B cell (primary cell): ENCODE measurements around the gene PRKN. TPM values are rescaled to one million over a fixed set of nuclear protein-coding genes. Genes with fewer than 3 reads are reported as not detected.

ENCODE experiments used
- ATAC-seq: fragments of 200-7000 bp; cut with Tn5 transposase; one replicate; pipeline ENCODE4 v1.10.0; 2021; ENCODE audit warnings: low read depth, mild to moderate bottlenecking, moderate number of reproducible peaks, moderate library complexity
- CTCF ChIA-PET: fragments of 350-600 bp; sonication (Branson Sonifier 250); formaldehyde crosslinking; loops from one replicate; lab custom pipeline; 2021; ENCODE audit warnings: antibody characterized with exemption, inconsistent platforms; lab: Charles Lee
- POLR2A ChIA-PET: fragments of 350-600 bp; sonication (Branson Sonifier 250); formaldehyde crosslinking; loops from one replicate; lab custom pipeline; 2021; ENCODE audit warnings: antibody characterized with exemption; lab: Charles Lee
- DNase-seq: peaks from one replicate; pipeline ENCODE4 v3.0.0; 2013
- H2AFZ ChIP-seq: 2 replicates; pipeline ENCODE4 v1.6.1; 2012; ENCODE audit warnings: mild to moderate bottlenecking, low read depth, low read length; ENCODE audit not compliant: insufficient read depth, poor library complexity, severe bottlenecking
- H3K27ac ChIP-seq, 2 donors: 1 replicate in 1 of 2; 2 replicates in 1 of 2; pipeline ENCODE4 v1.5.1; 2012 to 2013; ENCODE audit warnings: low read length in 2 of 2, mild to moderate bottlenecking in 2 of 2, moderate library complexity in 1 of 2
- H3K27me3 ChIP-seq, 4 experiments: fragments of 200-600 bp in 1 of 4; sonication (generic) in 1 of 4; replicated peaks in 1 of 4; 1 replicate in 2 of 4; 2 replicates in 2 of 4; pipeline versions ENCODE4 v1.6.1 to v1.7.0; 2013 to 2016; ENCODE audit warnings: low read length in 3 of 4, mild to moderate bottlenecking in 2 of 4, mixed read lengths in 1 of 4, moderate library complexity in 1 of 4; ENCODE audit not compliant: insufficient read depth in 4 of 4, control insufficient read depth in 3 of 4; ENCODE audit errors: control extremely low read depth in 1 of 4
- H3K36me3 ChIP-seq, 2 experiments: replicated peaks in 1 of 2; 1 replicate in 1 of 2; 2 replicates in 1 of 2; pipeline versions ENCODE4 v1.6.1 to v1.7.1; 2013; ENCODE audit warnings: low read length in 1 of 2; ENCODE audit not compliant: insufficient read depth in 2 of 2, control insufficient read depth in 1 of 2; ENCODE audit errors: control extremely low read depth in 1 of 2, extremely low read depth in 1 of 2
- H3K4me1 ChIP-seq, 2 donors: fragments of 200-600 bp in 1 of 2; sonication (generic) in 1 of 2; 1 replicate in 1 of 2; 2 replicates in 1 of 2; pipeline versions ENCODE4 v1.5.1 to v1.6.1; 2013 to 2017; ENCODE audit warnings: low read length in 2 of 2; ENCODE audit not compliant: control insufficient read depth in 2 of 2, insufficient read depth in 2 of 2
- H3K4me2 ChIP-seq: replicated peaks from 2 replicates; pipeline ENCODE3; 2012; ENCODE audit warnings: mild to moderate bottlenecking, low read depth, low read length; ENCODE audit not compliant: poor library complexity, severe bottlenecking
- H3K4me3 ChIP-seq, 5 experiments: fragments of 200-600 bp in 1 of 5; sonication (generic) in 1 of 5; 1 replicate in 3 of 5; 2 replicates in 2 of 5; pipeline versions ENCODE4 v1.5.1 to v1.7.0; 2011 to 2016; ENCODE audit warnings: low read length in 4 of 5, mild to moderate bottlenecking in 4 of 5, low read depth in 2 of 5, control low read depth in 1 of 5, moderate library complexity in 1 of 5; ENCODE audit not compliant: insufficient read depth in 1 of 5; ENCODE audit errors: control extremely low read depth in 1 of 5, extremely low read depth in 1 of 5
- H3K79me2 ChIP-seq: fragments of 200-600 bp; sonication (generic); one replicate; pipeline ENCODE4 v1.6.0; 2016; ENCODE audit warnings: low read length; ENCODE audit not compliant: control insufficient read depth, insufficient read depth
- H3K9ac ChIP-seq: fragments of 200-600 bp; sonication (generic); 2 replicates; pipeline ENCODE4 v1.6.1; 2017; ENCODE audit warnings: mild to moderate bottlenecking, low read length, moderate library complexity
- H3K9me3 ChIP-seq, 3 donors: one replicate each; pipeline versions ENCODE4 v1.6.1 to v1.7.1; 2013; ENCODE audit warnings: low read length in 2 of 3; ENCODE audit not compliant: control insufficient read depth in 2 of 3, insufficient read depth in 1 of 3; ENCODE audit errors: control extremely low read depth in 1 of 3
- H4K20me1 ChIP-seq: 2 replicates; pipeline ENCODE4 v1.6.0; 2012; ENCODE audit warnings: mild to moderate bottlenecking, low read length; ENCODE audit not compliant: insufficient read depth, control insufficient read depth, poor library complexity, severe bottlenecking
- H3K27ac Mint-ChIP-seq: one replicate; pipeline ENCODE4 v1.8.0; 2021; ENCODE audit warnings: mixed read lengths
- H3K27me3 Mint-ChIP-seq: one replicate; pipeline ENCODE4 v1.8.0; 2021; ENCODE audit warnings: mixed read lengths
- H3K4me1 Mint-ChIP-seq: one replicate; pipeline ENCODE4 v1.8.0; 2021; ENCODE audit warnings: mixed read lengths
- H3K4me3 Mint-ChIP-seq: one replicate; pipeline ENCODE4 v1.8.0; 2021; ENCODE audit warnings: mixed read lengths
- H3K9me3 Mint-ChIP-seq: one replicate; pipeline ENCODE4 v1.8.0; 2022; ENCODE audit warnings: mixed read lengths; ENCODE audit not compliant: insufficient read depth
- CTCF ChIP-seq: fragments of 200-600 bp; IDR thresholded peaks from one replicate; pipeline ENCODE4 v1.8.0; 2022; ENCODE audit warnings: antibody characterized with exemption, mild to moderate bottlenecking
- EZH2 ChIP-seq: IDR thresholded peaks from 2 replicates; pipeline ENCODE4 v1.6.1; 2012; ENCODE audit warnings: borderline replicate concordance, low read depth, mild to moderate bottlenecking, moderate library complexity, low read length; ENCODE audit not compliant: insufficient read depth, poor library complexity, severe bottlenecking
- WGBS: methylation state at CpG from one replicate; pipeline ENCODE4 v1.1.5; 2013; ENCODE audit warnings: missing lambda C conversion rate; ENCODE audit not compliant: insufficient coverage; 5-methylcytosine and 5-hydroxymethylcytosine counted together
- intact Hi-C: fragments of 100-400 bp; cut with micrococcal nuclease; formaldehyde crosslinking; loops from one replicate; pipeline ENCODE4 v1.10.0; 2022
- polyA plus RNA-seq: library from polyadenylated mRNA; depleted of rRNA; stranded (reverse); fragments of >200 nt; gene quantifications from 2 replicates; pipeline ENCODE4 v1.2.3, GENCODE V29; 2012
- total RNA-seq, 2 donors: library from RNA; stranded (reverse); fragments of 120-200 nt in 1 of 2; gene quantifications; 1 replicate in 1 of 2; 2 replicates in 1 of 2; pipeline versions ENCODE4 v1.2.3 to v1.2.4, GENCODE V29; 2013 to 2022

PRKN gene
- total and polyA plus RNA-seq, 2 donors (not counting 1 experiment from before 2014, with no cell fraction given): 1.6 to 6.2 TPM

- CTCF ChIA-PET: no interaction called here
- no peak for DNase-seq
- no peak for ATAC-seq
- Histone ChIP-seq H2AFZ (no peak overlapping the region), H4K20me1 (no peaks in the 10 kb centered on the region), H3K79me2 (no peaks in the 10 kb centered on the region), H3K4me2 (no peak overlapping the region), H3K27ac (no peak overlapping the region), H3K27me3 (no peaks in the 10 kb centered on the region), H3K9me3 (peaks cover 0 to 4% (median 0%) of the 10 kb centered on the region in 3 donors), H3K36me3 (no peaks in the 10 kb centered on the region), H3K4me3 (no peak overlapping the region), H3K4me1 (no peaks in the 10 kb centered on the region), H3K9ac (no peak overlapping the region)
- Mint-ChIP-seq H3K9me3 (no peaks in the 10 kb centered on the region), H3K27ac (no peak overlapping the region), H3K27me3 (no peaks in the 10 kb centered on the region), H3K4me3 (no peak overlapping the region), H3K4me1 (no peaks in the 10 kb centered on the region)
- POLR2A ChIA-PET: no interaction called here
- TF ChIP-seq CTCF: no peak
- no peak for TF ChIP-seq EZH2
- intact Hi-C loops: no loop called here
- no CpG with 5 or more reads among the region's 4 CpGs for WGBS
Measured at GRCh38 chr6:161453558-161453957, 1274.0 kb downstream of the PRKN start.

DNA sequence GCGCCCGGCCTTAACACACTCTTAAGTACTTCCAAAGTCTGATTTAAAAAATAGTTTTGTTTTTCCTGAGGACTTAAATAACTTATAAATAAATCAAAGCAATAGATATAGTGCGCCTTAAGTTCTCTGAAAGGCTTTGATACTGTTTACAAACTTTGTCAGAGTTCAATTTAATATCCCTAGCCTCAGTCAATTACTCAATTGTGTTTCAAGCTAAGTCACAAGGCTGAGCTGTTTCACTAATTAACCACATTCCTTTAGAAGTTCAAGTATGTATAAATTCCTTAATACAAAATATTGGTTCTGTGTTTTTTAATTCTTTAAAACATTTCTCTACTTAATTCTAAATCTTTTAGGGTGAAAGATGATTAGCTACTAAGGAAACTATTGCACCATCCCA lies 1275.3 kb downstream of the PRKN start:
- Mint-ChIP-seq H3K27ac (no peak overlapping the region), H3K4me3 (no peak overlapping the region), H3K9me3 (no peaks in the 10 kb centered on the region), H3K4me1 (no peaks in the 10 kb centered on the region), H3K27me3 (no peaks in the 10 kb centered on the region)
- no peak overlapping the region for H3K27ac ChIP-seq
- peaks cover 0 to 4% (median 0%) of the 10 kb centered on the region in 3 donors for H3K9me3 ChIP-seq
- intact Hi-C loops: no loop called here
- no peaks in the 10 kb centered on the region for H3K36me3 ChIP-seq
- CTCF ChIA-PET: interaction anchor here (1.0 kb wide), 1 partner anchor 34 kb away, joined by 3 read pairs; no protein-coding TSS in a partner anchor
- no peak for ATAC-seq
- H3K4me3 ChIP-seq: no peak overlapping the region
- no peaks in the 10 kb centered on the region for H4K20me1 ChIP-seq
- H3K9ac ChIP-seq: no peak overlapping the region
- H2AFZ ChIP-seq: no peak overlapping the region
- H3K4me1 ChIP-seq: no peaks in the 10 kb centered on the region
- H3K79me2 ChIP-seq: no peaks in the 10 kb centered on the region
- H3K4me2 ChIP-seq: no peak overlapping the region
- no peak for DNase-seq
- POLR2A ChIA-PET: no interaction called here
- WGBS: no CpG with 5 or more reads among the region's 3 CpGs
- no peak for TF ChIP-seq CTCF
- TF ChIP-seq EZH2: no peak
- H3K27me3 ChIP-seq: no peaks in the 10 kb centered on the region
